HG03558 (cell line): ENCODE results near the gene EXD2.
"Not testable (repeated sequence)": the region's sequence is repeated elsewhere in the genome, so short reads cannot be mapped to it uniquely, and the experiment has no call there.

ENCODE experiments used
- ATAC-seq: cut with Tn5 transposase; IDR thresholded peaks from one replicate; pipeline ENCODE4 v1.9.1; 2021; ENCODE audit warnings: moderate number of reproducible peaks; ENCODE audit not compliant: unreplicated experiment; ENCODE audit errors: extremely low read depth

The EXD2 gene

DNA sequence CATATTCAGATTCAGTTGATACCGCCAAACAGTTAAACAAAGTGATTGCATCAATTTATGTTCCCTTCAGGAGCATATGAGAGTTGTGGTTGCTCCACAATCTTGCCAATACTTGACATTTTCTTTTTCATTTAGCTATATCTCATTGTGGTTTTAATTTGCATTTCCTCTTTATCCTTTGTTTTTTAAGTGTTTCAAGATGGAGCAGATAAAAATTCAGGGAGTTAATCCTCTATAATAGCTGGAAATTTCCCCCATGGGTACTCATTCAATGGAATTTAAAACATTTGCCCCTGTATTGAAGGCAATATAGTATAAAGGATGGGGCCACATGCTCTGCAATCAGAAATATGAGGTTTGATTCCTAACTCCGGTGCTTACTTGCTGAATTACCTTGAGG, 1.1 kb upstream of the EXD2 start:
- ATAC-seq: no peak

DNA sequence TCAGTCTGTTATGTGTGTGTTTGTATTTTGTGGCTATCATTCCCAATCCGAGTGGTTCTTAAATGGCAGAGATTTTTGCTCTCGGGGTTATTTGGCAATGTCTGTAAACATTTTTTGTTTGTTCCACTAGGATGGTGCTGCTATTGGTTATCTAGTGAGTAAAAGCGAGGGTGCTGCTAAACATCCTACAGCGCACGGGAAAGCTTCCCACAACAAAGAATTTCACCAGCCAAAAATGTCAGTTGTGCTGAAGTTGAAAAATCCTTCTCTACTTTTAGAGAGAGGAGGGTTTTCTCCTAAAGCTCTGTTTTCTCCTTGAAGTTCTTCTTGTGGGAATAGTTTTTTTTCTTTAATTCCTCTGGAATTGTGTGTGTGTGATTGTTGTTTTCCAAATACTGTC, 2.4 kb downstream of the EXD2 start:
- ATAC-seq: no peak

DNA sequence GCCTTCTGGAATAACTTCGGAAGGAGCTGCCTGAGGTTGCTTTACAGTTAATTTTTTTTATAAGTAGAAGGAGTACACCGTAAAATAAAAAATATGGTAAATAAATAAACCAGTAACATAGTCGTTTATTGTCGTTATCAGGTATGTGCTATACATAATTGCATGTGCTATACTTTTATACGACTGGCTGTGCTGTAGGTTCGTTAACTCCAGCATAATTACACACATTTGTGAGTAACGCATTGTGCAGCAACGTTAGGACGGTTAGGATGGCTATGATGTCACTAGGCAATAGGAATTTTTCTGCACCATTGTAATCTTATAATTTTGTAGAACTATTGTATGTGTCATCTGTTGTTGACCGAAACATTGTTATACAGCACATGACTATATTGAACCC, 8.5 kb downstream of the EXD2 start:
- ATAC-seq: no peak

DNA sequence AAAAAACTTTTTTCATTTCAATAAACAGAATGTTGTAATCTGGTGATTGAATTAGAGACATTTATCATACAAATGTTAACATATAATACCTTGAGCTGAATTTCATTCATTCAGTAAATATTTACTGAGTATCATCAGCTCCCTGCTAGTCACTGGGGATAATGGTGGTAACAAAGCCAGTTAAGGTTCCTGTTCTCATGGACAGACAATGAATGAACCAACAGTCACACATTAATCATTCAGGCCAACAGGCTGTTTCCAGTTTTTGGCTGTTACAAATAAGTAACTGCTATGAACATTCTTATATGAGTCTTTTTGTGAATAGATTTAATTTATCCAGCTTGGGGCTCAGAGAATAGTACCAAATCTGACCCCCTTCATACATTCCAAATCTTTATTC, 13.5 kb downstream of the EXD2 start:
- ATAC-seq: no peak

DNA sequence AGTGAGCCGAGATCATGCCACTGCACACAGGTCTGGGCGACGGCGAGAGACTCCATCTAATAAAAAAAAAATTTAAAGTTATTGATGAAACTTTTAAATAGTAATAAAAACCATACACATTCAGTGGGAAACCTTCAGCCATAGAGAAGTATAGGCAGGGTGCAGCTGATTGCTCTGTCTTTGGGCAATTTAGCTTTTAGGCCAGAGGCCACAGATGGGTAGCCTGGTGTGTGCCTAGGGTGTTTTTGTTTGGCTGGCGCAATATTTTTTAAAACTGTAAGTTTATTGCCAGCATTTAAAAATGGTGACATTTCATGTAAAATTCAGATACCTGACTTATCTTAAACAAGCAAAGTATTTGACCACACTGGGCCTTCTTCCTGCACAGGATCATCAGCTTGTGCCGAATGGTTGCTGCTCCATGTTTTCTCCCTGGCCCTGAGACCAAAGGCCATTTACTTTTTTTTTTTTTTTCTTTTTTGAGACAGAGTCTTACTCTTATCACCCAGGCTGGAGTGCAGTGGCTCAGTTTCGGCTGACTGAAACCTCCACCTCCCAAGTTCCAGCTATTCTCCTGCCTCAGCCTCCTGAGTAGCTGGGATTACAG, 16.2 kb downstream of the EXD2 start:
- ATAC-seq: no peak

DNA sequence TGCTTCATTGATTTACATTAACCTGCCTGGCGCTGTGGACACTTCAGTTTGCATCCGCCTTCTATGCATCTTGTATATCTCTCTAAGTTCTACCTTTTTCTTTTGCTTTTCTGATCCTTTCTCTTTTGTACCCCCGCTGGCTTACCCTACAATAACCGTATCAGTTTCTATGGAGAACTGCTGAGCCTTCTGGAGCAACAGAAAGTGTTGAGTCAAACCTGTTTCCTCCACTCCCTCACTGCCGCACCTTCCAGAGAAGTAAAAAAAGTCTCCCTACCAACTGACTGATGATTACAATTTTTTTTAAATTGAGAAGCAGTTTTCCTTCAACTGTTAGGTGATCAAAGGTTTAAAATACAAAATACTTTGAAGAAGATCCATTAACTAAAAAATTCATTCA, 17.4 kb downstream of the EXD2 start:
- ATAC-seq: no peak

DNA sequence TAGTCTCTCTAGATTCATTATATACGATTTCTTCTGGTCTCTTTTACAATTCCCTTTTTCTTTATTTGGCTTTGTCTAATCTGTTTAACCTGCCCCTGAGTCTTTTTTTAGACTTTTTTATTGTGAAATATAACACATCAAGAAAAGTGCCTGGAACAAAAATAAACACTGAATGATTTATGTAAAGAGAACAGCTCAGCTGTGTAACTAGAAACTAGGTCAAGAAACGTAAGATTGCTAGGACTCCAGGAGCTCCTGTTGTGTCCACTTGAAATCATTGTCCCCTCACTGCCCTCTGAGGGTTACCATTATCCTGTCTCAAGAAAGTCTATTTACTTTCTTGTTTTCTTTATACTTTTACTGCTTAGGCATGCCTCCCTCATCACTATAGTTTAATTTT, 23.1 kb downstream of the EXD2 start:
- no peak for ATAC-seq

DNA sequence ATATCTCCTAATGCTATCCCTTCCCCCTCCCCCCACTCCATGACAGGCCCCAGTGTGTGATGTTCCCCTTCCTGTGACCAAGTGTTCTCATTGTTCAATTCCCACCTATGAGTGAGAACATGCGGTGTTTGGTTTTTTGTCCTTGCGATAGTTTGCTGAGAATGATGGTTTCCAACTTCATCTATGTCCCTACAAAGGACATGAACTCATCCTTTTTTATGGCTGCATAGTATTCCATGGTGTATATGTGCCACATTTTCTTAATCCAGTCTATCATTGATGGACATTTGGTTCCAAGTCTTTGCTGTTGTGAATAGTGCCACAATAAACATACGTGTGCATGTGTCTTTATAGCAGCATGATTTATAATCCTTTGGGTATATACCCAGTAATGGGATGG, 26.4 kb downstream of the EXD2 start:
- ATAC-seq: not testable (repeated sequence)

DNA sequence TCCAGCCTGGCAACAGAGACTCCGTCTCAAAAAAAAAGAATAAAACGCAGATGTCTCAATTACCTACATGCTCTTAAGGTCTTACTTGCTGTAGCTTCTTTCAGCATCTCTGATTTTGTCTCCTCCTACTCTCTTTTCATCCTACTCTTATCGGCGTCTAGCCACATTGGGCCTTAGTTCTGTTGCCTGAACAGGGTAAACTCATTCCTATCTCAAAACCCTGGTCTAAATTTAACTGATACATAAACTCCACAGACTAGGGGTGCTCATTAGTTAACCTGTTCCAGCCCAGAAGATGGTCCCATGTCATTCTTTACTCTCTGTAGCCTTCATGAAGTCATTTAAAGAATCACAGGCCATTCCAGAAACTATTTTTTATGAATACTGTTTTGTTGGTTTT, 33.6 kb downstream of the EXD2 start:
- no peak for ATAC-seq

DNA sequence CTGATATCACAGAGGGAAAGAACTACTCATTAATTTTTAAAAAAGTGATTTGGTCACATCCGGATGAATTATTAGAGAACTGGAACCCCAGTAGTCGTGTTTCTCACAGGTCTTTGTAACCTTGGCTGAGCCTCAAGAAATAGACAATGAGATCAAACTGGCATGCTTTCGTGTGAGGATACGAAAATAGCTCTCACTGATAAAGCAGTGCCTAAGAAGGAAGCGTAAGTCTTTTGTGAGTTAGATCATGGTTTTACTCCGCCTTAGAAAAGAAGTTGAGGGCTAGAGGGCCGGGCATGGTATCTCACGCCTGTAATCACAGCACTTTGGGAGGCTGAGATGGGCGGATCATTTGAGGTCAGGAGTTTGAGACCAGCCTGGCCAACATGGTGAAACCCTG, 34.9 kb downstream of the EXD2 start:
- no peak for ATAC-seq

DNA sequence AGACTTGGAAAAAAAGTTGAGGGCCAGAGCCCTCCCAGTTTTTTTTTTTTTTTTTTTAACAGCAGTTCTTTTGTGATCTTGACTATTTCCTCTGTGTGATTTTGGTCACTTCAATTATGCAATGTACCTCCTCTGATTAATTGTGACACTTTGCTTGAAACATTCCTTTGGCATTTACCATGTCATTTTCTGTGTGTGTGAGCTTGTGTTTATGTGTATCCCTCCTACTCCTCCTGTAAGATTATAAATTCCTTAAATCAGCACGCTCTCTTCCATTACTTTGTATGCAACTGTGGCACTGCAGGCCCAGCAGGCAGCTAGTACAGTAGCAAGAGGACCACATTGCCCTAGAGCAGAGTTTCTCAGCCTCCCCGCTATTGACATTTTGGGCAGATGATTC, 35.4 kb downstream of the EXD2 start:
- ATAC-seq: no peak

DNA sequence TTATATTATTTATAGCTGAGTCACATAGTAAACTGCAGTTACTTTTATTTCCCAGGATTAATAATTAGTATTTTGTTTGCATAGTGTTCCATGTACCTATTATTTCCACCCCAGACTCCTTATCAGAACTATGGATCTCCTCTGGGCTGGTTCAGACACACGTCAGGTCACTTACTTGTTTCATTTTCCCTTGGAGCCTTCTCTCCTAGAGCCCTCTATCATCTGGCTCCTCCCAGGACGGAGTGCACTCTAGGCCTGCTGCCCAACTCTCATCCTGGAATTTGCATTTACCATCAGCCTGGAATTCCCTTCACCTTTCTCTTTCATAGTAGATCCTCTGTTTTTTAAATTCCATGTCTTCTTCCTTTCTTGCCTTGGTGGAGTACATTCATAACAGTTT, 40.2 kb downstream of the EXD2 start:
- no peak for ATAC-seq

DNA sequence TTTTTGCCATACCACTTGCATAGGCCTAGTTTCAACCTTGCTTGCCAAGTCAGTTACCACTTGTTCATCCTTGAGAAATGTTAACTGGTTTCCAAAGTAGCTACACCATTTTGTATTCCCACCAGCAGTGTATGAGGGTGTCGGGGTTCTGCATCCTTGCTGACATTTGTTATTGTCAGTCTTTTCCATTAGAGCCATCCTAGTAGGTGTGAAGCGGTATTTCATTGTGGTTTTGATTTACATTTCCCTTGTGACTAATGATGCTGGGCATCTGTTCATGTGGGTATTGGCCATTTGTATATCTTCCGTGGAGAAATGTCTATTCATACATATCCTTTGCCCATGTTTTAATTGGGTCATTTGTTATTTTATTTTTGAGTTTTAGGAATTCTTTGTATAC, 41.1 kb downstream of the EXD2 start:
- no peak for ATAC-seq

DNA sequence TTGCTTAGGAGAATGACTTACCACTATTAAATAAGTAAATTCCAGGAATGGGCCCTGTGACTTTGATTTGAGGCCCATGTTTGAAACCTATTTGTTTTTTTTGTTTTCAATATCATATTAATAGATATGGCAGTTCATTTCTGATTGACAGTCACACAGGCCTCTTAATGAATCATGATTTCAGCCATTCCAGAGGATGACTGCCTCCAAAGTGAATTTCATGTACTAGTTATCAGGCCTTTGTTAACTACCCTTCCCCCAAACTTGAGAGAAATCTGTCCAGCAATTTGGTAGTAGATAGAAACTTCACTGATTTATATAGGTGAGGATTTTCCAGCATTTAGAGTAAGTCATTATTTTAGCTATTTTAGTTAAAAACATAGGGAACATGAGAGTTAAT, 42.8 kb downstream of the EXD2 start:
- ATAC-seq: no peak

DNA sequence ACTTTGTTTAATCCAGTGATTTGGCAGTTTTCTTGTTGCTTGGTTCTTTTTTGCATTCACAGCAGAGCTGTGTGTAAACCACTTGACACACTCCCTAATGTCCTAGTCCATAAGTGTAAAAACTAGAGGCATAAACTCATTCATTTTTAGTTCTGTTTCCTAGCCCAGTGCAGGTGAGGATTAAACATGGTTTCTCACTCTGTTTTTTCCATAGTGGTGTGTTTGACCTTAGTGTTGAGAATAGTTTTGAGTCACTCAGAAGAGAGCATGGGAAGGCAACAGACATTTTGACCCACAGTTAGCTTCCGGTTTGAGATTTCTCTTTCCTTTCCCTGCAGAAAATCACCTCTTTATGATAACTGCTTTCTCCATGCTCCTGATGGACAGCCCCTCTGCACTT, 44.4 kb downstream of the EXD2 start:
- no peak for ATAC-seq

DNA sequence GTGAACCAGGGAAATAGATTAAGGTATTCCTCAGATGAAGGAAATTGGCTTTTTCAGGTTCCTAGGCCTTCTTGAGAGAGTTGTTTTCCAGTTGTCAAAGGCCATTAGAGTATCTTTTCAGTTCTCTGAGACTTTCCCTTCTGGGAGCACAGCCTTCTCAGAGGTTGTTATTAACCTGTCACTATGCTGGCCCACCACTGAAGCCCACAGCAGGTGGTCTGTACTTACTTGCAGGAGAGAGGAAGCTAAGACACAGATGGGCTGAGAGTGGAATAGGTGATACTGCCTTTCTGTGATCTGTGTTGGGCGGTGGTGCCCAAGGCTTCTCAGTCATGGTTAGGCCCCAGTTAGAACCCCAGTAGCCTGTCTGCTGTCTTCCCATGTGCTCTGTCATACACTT, 45.8 kb downstream of the EXD2 start:
- no peak for ATAC-seq

DNA sequence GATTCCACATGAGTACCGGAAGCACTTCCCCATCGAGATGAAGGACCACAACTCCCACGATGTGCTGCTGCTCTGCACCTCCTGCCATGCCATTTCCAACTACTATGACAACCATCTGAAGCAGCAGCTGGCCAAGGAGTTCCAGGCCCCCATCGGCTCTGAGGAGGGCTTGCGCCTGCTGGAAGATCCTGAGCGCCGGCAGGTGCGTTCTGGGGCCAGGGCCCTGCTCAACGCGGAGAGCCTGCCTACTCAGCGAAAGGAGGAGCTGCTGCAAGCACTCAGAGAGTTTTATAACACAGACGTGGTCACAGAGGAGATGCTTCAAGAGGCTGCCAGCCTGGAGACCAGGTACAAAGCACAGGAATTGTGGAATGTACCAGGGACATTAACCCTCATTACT, 46.3 kb downstream of the EXD2 start:
- no peak for ATAC-seq

DNA sequence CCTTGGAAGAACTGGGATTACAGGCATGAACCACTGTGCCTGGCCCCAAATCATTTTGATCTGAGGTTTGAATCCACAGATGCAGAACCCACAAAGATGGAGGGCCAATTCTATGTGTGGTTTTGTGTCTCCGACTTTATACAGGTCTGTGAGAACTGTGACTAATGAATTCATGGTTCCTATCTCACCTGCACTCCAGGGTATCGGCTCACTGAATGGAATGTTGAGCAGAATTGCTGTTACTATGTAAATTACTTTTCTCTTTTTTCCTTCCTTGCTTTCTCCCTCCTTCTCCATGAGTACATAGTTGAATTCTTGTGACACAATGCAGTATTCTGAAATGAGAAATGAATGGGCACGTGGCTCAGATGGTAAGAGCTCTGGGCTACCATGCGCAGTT, 47.6 kb downstream of the EXD2 start:
- ATAC-seq: no peak

DNA sequence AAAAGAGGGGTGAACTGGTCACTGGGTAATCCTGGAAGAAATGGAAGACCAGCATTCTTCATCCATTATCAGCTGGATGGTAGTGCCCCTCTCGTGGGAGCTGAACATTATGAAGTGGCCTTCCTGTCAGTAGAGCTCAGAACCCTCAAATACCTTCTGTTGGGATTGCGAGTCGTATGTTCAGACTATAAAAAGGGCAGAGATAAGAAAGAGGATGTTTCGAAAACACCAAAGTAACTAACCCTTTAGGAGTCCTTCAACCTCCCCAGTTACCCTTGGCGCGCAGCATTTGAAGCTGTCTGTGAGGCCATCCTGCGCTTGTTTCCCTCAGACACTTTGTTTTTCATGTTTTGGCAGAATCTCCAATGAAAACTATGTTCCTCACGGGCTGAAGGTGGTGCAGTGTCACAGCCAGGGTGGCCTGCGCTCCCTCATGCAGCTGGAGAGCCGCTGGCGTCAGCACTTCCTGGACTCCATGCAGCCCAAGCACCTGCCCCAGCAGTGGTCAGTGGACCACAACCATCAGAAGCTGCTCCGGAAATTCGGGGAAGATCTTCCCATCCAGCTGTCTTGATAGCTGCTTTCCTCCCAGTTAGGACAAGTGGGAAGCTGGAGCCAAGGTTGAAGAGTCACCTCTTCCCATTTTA, 49.4 kb downstream of the EXD2 start:
- ATAC-seq: no peak

DNA sequence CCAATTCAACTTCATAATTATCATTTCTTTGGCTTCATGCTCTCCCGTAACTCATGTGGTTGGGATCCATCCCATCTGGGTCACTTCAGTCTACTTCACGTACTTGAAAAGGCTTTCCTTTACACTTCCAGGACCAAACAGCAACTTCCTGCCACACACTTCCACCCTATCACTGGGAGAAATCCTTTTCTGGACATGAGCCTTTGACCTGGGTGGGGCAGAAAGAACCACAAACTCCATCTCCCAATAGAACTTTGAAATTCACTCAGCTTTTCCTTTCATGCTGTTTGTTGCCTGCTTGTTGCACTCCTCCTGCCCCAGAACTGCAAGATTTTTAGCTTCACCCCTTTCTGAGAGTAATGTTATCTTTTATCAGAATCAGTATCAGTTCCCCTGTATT, 50.3 kb downstream of the EXD2 start:
- no peak for ATAC-seq

DNA sequence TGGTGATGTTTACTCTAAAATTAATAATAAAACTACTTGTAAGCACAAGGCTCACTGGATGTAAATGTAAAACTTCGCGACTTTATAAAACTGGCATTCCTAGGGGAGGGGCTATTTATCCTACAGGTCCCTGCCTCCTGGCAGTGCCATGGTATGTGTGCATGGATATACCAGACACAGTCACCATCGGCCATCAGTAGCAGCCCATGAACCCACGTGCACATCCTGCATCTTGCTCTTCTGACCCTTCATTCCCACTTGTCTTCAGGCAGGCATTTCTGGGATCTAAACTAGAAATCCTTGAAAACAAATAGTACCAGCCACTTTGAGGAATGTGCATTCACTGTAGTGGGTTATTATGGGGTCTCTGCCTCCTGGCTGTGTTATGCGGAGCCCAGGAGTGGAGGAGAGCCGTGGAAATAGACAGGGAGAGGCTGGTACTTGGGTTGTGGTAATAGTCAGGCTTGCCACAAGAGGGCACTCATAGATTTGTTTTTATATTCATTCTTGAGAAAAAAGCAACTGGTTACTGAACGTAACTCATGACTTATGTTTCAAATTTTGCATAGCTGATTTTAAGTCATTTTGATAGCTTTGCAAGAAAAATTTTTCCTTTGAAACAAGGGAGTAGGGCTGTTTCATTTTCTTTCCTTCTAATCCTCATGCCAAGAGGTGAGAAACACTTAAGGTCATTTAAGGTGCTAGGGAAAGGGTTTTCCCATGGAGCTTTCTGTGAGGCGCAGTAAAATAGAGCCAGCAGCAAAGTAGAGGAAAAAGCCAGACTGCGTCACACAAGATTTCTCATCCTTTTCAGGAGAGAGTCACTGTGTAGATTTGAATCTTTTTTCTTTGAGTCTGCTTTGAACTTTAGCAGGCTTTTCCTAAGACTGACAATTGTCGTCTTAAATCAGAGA, 51.3 kb downstream of the EXD2 start:
- ATAC-seq: no peak

DNA sequence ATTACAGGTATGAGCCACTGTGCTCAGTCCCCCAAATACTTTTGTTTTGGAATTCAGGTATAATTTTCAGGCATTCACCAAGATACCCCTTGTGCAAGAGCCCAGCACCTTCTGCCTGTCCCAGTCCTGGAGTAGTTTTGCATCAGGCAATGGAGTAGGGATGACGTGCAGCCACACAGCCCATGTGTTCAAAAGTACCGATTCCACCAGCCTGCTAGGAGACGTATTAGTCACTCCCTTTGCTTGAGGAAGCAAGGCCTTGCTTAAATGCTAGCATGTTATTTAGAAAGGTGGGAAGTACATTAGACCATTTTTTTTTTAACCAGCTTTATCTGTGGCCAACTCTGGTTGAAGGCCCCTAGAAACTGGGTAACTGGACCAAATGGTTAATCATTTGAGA, 53.6 kb downstream of the EXD2 start:
- ATAC-seq: no peak
